HEK293 (cell line): ENCODE data around the gene SP9.

Experiments used
- CTCF ChIA-PET: fragments of 350-600 bp; formaldehyde crosslinking; extraction: SDS; loops from one replicate; lab custom pipeline; 2021; ENCODE audit warnings: antibody characterized with exemption; lab: Yijun Ruan, JAX
- POLR2A ChIA-PET: fragments of 300-600 bp; formaldehyde crosslinking; extraction: SDS; loops from one replicate; lab custom pipeline; 2020; ENCODE audit warnings: antibody characterized with exemption, inconsistent platforms; lab: Yijun Ruan, JAX
- H3K27ac ChIP-seq: fragments of 200-500 bp; sonication (Bioruptor generic); 2 replicates; pipeline ENCODE4 v1.5.1; 2014; ENCODE audit warnings: low read depth, low read length, control low read depth, inconsistent platforms; ENCODE audit errors: extremely low read depth
- H3K36me3 ChIP-seq, 2 experiments: fragments of 200-500 bp in 1 of 2; sonication (Bioruptor generic) in 1 of 2; 1 replicate in 1 of 2; 2 replicates in 1 of 2; pipeline ENCODE4 v1.5.1; 2014 to 2017; ENCODE audit warnings: inconsistent platforms in 2 of 2, low read length in 2 of 2; ENCODE audit not compliant: control insufficient read depth in 2 of 2, insufficient read depth in 1 of 2
- H3K4me1 ChIP-seq: fragments of 200-500 bp; sonication (Bioruptor generic); 2 replicates; pipeline ENCODE4 v1.5.1; 2014; ENCODE audit warnings: mild to moderate bottlenecking, low read length, inconsistent platforms; ENCODE audit not compliant: control insufficient read depth, insufficient read depth
- H3K4me3 ChIP-seq: 2 replicates; pipeline ENCODE4 v1.5.1; 2011; ENCODE audit warnings: low read depth, mild to moderate bottlenecking, control low read depth, low read length, moderate library complexity
- H3K9me3 ChIP-seq: fragments of 200-500 bp; sonication (Bioruptor generic); 2 replicates; pipeline ENCODE4 v1.5.1; 2014; ENCODE audit warnings: low read depth, low read length, inconsistent platforms; ENCODE audit not compliant: control insufficient read depth, insufficient read depth
- ATF2 ChIP-seq: fragments of 450-650 bp; formaldehyde crosslinking; IDR thresholded peaks from 2 replicates; pipeline ENCODE4 v1.5.1; 2016; ENCODE audit warnings: missing biosample characterization, missing genetic modification characterization, low read depth
- KLF7 ChIP-seq: fragments of 450-650 bp; formaldehyde crosslinking; IDR thresholded peaks from 2 replicates; pipeline ENCODE4 v1.5.1; 2016; ENCODE audit warnings: missing biosample characterization, missing genetic modification characterization, borderline replicate concordance
- PRDM1 ChIP-seq: fragments of 450-650 bp; formaldehyde crosslinking; IDR thresholded peaks from 2 replicates; pipeline ENCODE4; 2016; ENCODE audit warnings: missing biosample characterization, missing genetic modification characterization
- RBAK ChIP-seq: fragments of 450-650 bp; formaldehyde crosslinking; IDR thresholded peaks from 2 replicates; pipeline ENCODE4 v1.5.1; 2016; ENCODE audit warnings: missing biosample characterization, missing genetic modification characterization
- TCF7L2 ChIP-seq: IDR thresholded peaks from 2 replicates; pipeline ENCODE4 v1.6.1; 2011; ENCODE audit warnings: low read depth, mild to moderate bottlenecking, inconsistent platforms, low read length, moderate library complexity, borderline replicate concordance
- WT1 ChIP-seq: fragments of 450-650 bp; formaldehyde crosslinking; IDR thresholded peaks from 2 replicates; pipeline ENCODE4 v1.5.1; 2016; ENCODE audit warnings: missing biosample characterization, missing genetic modification characterization
- YY2 ChIP-seq: fragments of 450-650 bp; formaldehyde crosslinking; IDR thresholded peaks from 2 replicates; pipeline ENCODE4 v1.5.1; 2016; ENCODE audit warnings: missing biosample characterization, missing genetic modification characterization
- ZBTB10 ChIP-seq: fragments of 450-650 bp; formaldehyde crosslinking; IDR thresholded peaks from 2 replicates; pipeline ENCODE4 v1.5.1; 2016; ENCODE audit warnings: missing biosample characterization, missing genetic modification characterization
- ZNF112 ChIP-seq: fragments of 450-650 bp; formaldehyde crosslinking; IDR thresholded peaks from 2 replicates; pipeline ENCODE4 v1.5.0; 2017; ENCODE audit warnings: missing biosample characterization, missing genetic modification characterization
- ZNF146 ChIP-seq: fragments of 450-650 bp; formaldehyde crosslinking; IDR thresholded peaks from 2 replicates; pipeline ENCODE4 v1.5.1; 2016; ENCODE audit warnings: missing biosample characterization, missing genetic modification characterization
- ZNF175 ChIP-seq: fragments of 450-650 bp; formaldehyde crosslinking; IDR thresholded peaks from 2 replicates; pipeline ENCODE4 v1.5.1; 2016; ENCODE audit warnings: missing biosample characterization, missing genetic modification characterization
- ZNF223 ChIP-seq: fragments of 450-650 bp; formaldehyde crosslinking; IDR thresholded peaks from 2 replicates; pipeline ENCODE4 v1.5.1; 2016; ENCODE audit warnings: missing biosample characterization, missing genetic modification characterization
- ZNF24 ChIP-seq: fragments of 450-650 bp; formaldehyde crosslinking; IDR thresholded peaks from 2 replicates; pipeline ENCODE4 v1.5.1; 2016; ENCODE audit warnings: missing biosample characterization, missing genetic modification characterization
- ZNF324 ChIP-seq: fragments of 450-650 bp; formaldehyde crosslinking; IDR thresholded peaks from 2 replicates; pipeline ENCODE4 v1.5.1; 2016; ENCODE audit warnings: missing biosample characterization, missing genetic modification characterization
- ZNF394 ChIP-seq: fragments of 450-650 bp; formaldehyde crosslinking; IDR thresholded peaks from 2 replicates; pipeline ENCODE4 v1.5.1; 2016; ENCODE audit warnings: missing biosample characterization, missing genetic modification characterization, mild to moderate bottlenecking, moderate library complexity, borderline replicate concordance
- ZNF423 ChIP-seq: fragments of 450-650 bp; formaldehyde crosslinking; IDR thresholded peaks from 2 replicates; pipeline ENCODE4 v1.5.1; 2016; ENCODE audit warnings: missing biosample characterization, missing genetic modification characterization
- ZNF501 ChIP-seq: fragments of 450-650 bp; formaldehyde crosslinking; IDR thresholded peaks from 2 replicates; pipeline ENCODE4 v1.5.1; 2016; ENCODE audit warnings: missing biosample characterization, missing genetic modification characterization
- ZNF645 ChIP-seq: fragments of 450-650 bp; formaldehyde crosslinking; IDR thresholded peaks from 2 replicates; pipeline ENCODE4; 2016; ENCODE audit warnings: missing biosample characterization, missing genetic modification characterization
- ZNF677 ChIP-seq: fragments of 450-650 bp; IDR thresholded peaks from 2 replicates; pipeline ENCODE4 v1.5.0; 2018; ENCODE audit warnings: missing biosample characterization, mild to moderate bottlenecking, missing genetic modification characterization, moderate library complexity
- ZNF692 ChIP-seq: fragments of 450-650 bp; formaldehyde crosslinking; IDR thresholded peaks from 2 replicates; pipeline ENCODE4 v1.5.1; 2016; ENCODE audit warnings: missing biosample characterization, missing genetic modification characterization
- ZNF843 ChIP-seq: fragments of 450-650 bp; formaldehyde crosslinking; IDR thresholded peaks from 2 replicates; pipeline ENCODE4 v1.5.1; 2016; ENCODE audit warnings: missing biosample characterization, missing genetic modification characterization
- TF ChIP-seq, protein P1 (sequence below): fragments of 450-650 bp; formaldehyde crosslinking; IDR thresholded peaks from 2 replicates; pipeline ENCODE4 v1.5.1; 2017; ENCODE audit warnings: missing biosample characterization, missing genetic modification characterization
- TF ChIP-seq, protein P2 (sequence below): fragments of 450-650 bp; formaldehyde crosslinking; IDR thresholded peaks from 2 replicates; pipeline ENCODE4 v1.5.1; 2016; ENCODE audit warnings: missing biosample characterization, missing genetic modification characterization

Gene SP9

GRCh38 chr2:174322746-174323145, 12.0 kb upstream of the SP9 start:
- TF ChIP-seq ZNF645 = no peak
- no peak for TF ChIP-seq ATF2 (tag by site-specific recombination)
- TF ChIP-seq ZNF692 (tag by site-specific recombination) = no peak
- TF ChIP-seq ZNF324 (tag by site-specific recombination) = no peak
- no peak for TF ChIP-seq ZNF146 (tag by site-specific recombination)
- no peak for TF ChIP-seq RBAK (tag by site-specific recombination)
- TF ChIP-seq, protein P1, sequence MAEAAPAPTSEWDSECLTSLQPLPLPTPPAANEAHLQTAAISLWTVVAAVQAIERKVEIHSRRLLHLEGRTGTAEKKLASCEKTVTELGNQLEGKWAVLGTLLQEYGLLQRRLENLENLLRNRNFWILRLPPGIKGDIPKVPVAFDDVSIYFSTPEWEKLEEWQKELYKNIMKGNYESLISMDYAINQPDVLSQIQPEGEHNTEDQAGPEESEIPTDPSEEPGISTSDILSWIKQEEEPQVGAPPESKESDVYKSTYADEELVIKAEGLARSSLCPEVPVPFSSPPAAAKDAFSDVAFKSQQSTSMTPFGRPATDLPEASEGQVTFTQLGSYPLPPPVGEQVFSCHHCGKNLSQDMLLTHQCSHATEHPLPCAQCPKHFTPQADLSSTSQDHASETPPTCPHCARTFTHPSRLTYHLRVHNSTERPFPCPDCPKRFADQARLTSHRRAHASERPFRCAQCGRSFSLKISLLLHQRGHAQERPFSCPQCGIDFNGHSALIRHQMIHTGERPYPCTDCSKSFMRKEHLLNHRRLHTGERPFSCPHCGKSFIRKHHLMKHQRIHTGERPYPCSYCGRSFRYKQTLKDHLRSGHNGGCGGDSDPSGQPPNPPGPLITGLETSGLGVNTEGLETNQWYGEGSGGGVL (tag by site-specific recombination) = no peak
- TF ChIP-seq TCF7L2 = no peak
- no peaks in the 10 kb centered on the region for H3K36me3 ChIP-seq
- no peaks in the 10 kb centered on the region for H3K4me1 ChIP-seq
- POLR2A ChIA-PET = no interaction called here
- CTCF ChIA-PET = interaction anchor here (0.7 kb wide), 1 partner anchor 922 kb away, joined by 3 read pairs; no protein-coding TSS in a partner anchor
- H3K27ac ChIP-seq = no peak overlapping the region
- no peak overlapping the region for H3K4me3 ChIP-seq
- H3K9me3 ChIP-seq = no peaks in the 10 kb centered on the region

DNA sequence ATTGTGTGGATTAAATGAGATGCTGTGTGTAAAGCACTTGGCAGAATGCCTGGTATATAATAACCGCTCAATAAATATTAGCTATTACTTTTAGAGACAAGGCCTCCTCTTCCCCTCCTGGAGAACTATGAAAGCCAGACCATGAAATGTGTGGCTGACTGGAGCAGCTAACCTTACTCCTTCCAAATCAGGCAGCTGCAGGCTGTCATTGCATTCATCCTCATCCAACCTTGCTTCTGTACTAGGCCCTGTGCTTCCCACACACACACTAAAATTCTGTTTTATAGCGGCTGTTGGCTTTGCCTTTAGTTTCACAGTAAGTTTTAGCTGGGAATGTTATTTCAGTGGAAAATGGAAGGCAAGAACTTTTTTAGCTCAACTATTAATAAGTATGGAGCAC, 10.2 kb upstream of the SP9 start:
- no peak for TF ChIP-seq ZNF112
- TF ChIP-seq ZNF501 (tag by site-specific recombination) = no peak
- TF ChIP-seq, protein P2, sequence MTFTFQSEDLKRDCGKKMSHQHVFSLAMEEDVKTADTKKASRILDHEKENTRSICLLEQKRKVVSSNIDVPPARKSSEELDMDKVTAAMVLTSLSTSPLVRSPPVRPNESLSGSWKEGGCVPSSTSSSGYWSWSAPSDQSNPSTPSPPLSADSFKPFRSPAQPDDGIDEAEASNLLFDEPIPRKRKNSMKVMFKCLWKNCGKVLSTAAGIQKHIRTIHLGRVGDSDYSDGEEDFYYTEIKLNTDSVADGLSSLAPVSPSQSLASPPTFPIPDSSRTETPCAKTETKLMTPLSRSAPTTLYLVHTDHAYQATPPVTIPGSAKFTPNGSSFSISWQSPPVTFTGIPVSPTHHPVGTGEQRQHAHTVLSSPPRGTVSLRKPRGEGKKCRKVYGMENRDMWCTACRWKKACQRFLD (tag by site-specific recombination) = no peak
- no peak for TF ChIP-seq ZNF677 (tag by site-specific recombination)
- TF ChIP-seq ZBTB10 (tag by site-specific recombination) = no peak
- no peak for TF ChIP-seq ZNF24
- no peak for TF ChIP-seq PRDM1 (tag by site-specific recombination)
- TF ChIP-seq YY2 (tag by site-specific recombination) = no peak
- no peak for TF ChIP-seq ZNF423 (tag by site-specific recombination)
- TF ChIP-seq ZNF223 (tag by site-specific recombination) = no peak
- no peak for TF ChIP-seq ZNF175 (tag by site-specific recombination)
- no peak for TF ChIP-seq ZNF394
- no peak for TF ChIP-seq KLF7 (tag by site-specific recombination)
- TF ChIP-seq ZNF843 (tag by site-specific recombination) = no peak
- no peak for TF ChIP-seq WT1 (tag by site-specific recombination)
- Histone ChIP-seq H3K4me1 (no peaks in the 10 kb centered on the region), H3K27ac (no peak overlapping the region), H3K4me3 (no peak overlapping the region), H3K36me3 (no peaks in the 10 kb centered on the region), H3K9me3 (no peaks in the 10 kb centered on the region)
- ChIA-PET CTCF (interaction anchor here (0.7 to 0.8 kb wide), 3 partner anchors 14 to 922 kb away, joined by 3 to 4 read pairs (median 3); no protein-coding TSS in a partner anchor), POLR2A (interaction anchor here (0.8 kb wide), 1 partner anchor 17 kb away, joined by 3 read pairs; no protein-coding TSS in a partner anchor)
